ENCODE results near the gene BTBD16.

Gene BTBD16

GRCh38 chr10:122374859-122375678 lies 104.0 kb downstream of the BTBD16 start:
- peak; percentile 73 for DNase-seq (ENCODE audit: low read depth)

- DNase-seq (ENCODE audit: low read depth), result no peak
These were observed 104.6 kb downstream of the BTBD16 start for GRCh38 chr10:122375679-122376160.

- no peak for DNase-seq (ENCODE audit: low read depth)
These were observed 105.4 kb downstream of the BTBD16 start for GRCh38 chr10:122376364-122376961.

GRCh38 chr10:122379041-122379440 lies 107.9 kb downstream of the BTBD16 start:
- no peak for DNase-seq (ENCODE audit: low read depth)

GRCh38 chr10:122379537-122379936 lies 108.4 kb downstream of the BTBD16 start:
- DNase-seq (ENCODE audit: low read depth), result no peak

- DNase-seq (ENCODE audit: low read depth), result no peak
These were observed 109.6 kb downstream of the BTBD16 start for GRCh38 chr10:122380703-122381102.

- DNase-seq (ENCODE audit: low read depth), result no peak
These were observed 110.6 kb downstream of the BTBD16 start for GRCh38 chr10:122381680-122382079.

GRCh38 chr10:122386514-122386913 lies 115.4 kb downstream of the BTBD16 start:
- DNase-seq (ENCODE audit: low read depth), result no peak

GRCh38 chr10:122387572-122387971 lies 116.5 kb downstream of the BTBD16 start:
- DNase-seq (ENCODE audit: low read depth), result no peak
